NK-92 treated with Interleukin-12 subunit alpha and Interleukin-12 subunit beta, amount 100 ng/mL, for 24 hours (cell line): ENCODE data around the gene ZNF311.
"Not testable (repeated sequence)": the region's sequence is repeated elsewhere in the genome, so short reads cannot be mapped to it uniquely, and the experiment has no call there.

Experiments used
- DNase-seq: peaks from one replicate; lab custom pipeline; 2025; lab: John Stamatoyannopoulos, UW

ZNF311 gene

DNA sequence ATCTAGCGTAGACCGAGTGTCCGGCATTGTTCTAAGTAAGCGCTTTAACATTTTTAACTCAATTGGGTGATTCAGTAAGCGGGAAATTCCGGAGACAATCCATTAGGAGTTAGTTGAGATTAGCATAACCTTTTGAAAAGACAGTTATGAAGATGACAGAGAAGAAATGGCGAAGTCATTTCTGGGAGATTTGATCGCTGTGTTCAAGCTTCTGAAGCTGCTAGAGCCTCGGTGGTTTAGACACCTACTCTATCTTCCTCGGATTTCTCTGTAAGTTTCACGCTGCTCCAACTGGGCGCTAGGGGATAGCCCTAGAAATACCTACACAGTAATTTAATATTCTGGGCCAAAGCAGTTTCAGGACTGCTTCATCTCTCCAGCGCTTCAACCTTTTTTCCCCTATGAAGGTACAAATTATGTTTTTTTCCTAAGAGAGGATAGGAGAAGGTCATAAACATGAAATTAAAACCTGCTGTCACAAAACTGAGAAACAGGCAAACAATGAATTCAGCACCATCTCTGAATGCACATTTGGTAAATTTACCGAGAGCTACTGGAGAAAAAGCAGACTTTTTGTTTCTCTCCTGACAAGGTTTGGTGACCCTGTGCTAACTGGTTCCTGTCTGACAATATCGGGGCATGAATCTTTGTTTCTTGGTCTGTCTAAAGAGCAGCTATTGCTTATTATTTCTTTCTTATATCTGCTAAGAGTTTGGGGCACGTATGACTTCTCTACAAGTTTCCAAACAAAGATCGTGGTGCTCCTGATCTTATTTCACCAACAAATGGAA lies 22.4 kb downstream of the ZNF311 start:
- no peak for DNase-seq

DNA sequence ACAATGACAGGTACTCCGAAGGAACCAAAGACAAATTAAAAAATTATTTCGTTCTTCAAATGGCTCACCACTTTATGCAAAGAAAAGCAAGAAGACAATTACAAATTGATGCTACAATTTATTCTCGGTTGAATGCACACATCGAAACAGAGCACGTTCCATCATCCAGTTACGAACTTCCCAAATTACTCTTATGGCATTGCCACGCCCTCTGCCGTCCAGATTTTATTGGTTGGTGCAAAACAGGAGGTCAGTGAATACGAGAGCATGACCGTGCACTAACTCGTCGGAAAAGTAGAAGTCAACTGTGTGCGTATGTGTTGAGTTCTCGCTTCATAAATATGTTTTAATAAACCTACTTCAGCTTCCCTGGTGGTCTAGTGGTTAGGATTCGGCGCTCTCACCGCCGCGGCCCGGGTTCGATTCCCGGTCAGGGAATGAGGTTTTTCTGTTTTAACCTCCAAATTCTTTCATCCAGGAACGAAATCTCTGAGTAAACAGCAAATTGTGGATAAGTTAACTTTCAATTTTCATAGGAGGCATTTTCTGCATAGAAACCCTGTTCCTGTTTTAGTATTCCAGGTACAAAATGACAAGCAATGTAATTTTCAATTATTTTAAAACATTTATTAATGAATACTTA lies 23.2 kb downstream of the ZNF311 start:
- DNase-seq, result peak; percentile 42

DNA sequence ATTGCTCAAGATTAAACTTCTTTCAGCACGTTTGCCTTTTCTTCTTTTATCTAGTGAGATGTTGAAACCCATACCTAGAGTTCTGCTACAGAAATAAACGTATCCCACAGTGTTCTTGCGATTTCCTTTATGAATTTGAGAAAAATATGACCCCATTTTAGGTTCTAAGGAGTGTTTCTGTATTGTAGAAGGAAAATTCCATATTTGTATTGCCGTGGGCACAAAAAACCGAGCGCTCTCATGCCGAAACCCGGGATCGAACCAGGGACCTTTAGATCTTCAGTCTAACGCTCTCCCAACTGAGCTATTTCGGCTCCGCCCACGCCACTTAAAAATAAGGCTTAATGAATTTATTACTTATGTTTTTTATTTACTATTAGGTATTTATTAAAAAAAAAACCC lies 23.7 kb downstream of the ZNF311 start:
- DNase-seq, result peak; percentile 34

DNA sequence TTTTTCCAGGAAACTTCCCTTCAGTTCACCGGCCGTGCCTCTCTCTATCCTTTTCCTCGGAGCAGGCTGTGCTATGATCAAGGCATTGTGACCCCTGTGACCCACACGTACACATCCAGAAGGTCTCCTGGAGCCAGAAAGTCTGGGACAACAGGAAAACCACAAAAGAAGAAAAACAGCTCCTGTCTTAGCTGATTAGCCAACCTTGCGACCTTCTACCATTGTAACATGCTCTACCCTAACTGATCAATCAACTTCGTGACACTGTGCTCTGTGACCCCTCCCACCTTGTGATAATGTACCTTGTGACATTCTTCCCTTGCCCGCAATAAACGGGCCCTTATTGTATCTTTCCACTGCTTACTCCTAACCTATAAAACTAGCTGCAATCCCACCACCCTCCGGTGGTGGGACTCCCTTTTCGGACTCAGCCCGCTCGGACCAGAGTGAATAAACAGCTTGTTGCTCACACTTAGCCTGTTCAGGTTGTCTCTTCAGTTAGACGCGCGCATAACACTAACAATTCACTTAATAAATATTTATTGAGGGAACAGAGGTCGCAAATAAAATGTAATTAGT lies 24.2 kb downstream of the ZNF311 start:
- peak; percentile 18 for DNase-seq

DNA sequence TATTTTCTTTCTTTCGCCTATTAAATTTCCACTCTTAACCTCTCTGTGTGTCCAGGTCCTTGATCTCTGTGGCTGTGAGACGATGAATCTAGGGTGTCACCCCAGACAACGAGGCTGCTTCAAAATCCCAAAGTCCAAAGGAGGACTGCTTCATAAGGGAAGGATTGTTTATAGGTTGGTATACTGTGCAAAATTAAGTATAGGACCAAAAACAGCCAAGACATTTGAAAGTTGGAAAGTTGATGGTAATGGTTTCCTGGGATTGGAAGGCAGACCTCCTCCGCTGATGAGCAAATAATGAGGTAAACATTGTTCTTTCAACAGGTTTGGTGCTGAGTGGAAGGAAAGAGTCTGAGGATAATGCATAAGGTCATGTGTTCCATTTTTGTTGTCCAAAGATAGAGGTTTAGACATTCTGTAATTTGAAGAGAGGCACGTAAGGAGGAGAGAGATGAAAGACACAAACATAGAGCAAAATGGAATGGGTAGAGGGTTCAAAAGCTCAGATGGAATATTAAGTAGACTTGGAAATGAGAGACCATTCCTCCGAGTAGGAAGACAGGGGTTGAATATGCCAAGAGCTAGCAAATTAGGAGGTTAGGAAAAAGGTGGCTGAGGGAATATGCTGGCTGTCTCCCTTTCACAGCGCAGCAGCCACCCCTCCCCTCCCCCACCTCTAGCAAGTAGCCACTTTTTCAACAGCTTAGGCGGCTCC lies 24.8 kb downstream of the ZNF311 start:
- DNase-seq, result peak; percentile 14

DNA sequence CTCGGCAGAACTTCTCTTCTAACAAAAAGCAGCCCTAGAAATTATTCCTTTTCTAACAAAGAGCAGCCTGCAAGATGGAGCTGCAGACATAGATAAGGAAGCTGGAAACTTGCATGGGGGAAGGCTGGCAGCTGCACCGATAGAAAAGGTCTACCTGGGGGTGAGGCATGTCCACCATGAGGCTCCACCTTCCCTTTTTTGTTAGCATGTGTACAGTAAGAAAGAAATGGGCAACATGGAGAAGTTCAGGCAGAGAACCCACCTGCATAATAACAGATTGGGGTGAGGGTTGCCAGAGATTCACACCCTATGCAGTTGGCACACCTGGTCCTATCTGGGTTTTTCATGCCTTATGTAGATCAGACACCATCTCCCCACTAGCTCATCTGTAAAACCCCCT lies 25.4 kb downstream of the ZNF311 start:
- no peak for DNase-seq

DNA sequence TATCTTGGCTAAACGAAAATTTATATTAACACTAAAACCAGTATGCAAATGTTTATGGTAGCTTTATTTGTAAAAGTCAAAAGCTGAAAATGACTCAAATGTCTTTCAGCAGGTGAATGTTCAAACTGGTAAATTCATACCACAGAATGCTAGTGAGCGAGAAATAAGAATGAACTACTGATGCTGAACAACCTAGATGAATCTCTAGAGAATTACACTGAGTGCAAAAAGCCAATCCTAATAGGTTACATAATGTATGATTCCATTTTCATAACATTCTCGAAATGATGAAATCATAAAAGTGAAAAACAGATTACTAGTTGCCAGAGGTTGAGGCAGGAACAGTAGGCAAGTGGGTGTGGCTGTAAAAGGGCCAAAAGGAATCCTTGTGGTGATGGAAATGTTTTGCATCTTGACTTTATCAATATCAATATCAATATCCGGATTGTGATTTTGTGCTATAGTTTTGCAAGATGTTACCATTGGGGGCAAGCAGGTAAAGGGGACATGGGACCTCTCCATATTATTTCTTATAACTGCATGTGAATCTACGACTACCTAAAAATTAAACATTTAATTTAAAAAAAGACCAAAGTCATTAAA lies 26.1 kb downstream of the ZNF311 start:
- no peak for DNase-seq

DNA sequence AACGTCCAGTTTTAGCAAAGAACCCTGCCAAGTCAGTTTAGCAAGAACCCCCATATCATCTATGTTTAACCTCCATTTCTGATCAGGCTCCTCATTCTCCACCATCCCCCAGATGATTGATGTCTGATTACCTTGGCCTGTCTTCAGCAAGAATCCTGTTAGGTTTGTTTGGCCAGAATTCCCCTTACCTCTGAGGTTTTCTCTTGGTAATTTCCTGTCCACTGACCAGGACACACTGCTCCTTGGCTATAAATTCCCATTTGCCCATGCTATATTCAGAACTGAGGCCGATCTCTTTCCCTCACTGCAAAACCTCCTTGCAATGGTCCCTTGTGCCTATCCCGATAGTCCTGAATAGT lies 27.0 kb downstream of the ZNF311 start:
- no peak for DNase-seq

DNA sequence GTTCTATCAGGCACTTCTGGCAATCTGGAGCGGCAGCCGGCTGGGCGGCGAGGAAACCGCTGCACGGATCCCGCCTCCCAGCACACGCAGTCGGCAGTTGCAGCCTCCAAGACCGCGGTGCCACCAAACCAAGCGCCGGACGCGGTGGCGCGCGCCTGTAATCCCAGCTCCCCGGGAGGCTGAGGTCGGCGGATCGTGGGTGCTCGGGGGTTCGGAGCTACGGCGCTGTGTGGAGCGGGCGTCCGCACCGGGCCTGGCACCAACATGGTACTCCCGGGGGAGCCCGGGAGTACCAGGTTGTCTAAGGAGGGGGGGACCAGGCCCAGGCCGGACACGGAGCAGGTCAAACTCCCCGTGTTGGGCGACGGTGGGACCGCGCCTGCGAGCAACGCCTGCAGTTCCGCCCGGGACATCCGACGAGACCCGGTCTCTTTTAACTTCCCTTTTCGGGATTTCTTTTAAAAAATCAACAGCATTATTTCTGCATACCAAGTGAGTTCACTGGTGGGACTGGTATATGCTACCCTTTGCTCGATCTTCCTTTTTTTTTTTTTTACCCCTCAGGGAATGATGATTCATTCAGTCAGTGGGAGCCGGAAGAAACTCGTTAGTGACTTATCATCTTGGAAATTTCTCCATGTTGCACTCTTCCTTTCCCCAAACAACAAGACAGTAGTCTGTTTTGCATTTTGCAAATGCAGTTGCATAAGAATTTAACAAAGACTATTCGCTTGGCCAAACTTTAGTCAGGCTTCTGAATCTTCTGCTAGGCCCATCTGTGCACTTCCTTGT lies 27.6 kb downstream of the ZNF311 start:
- DNase-seq, result no peak

DNA sequence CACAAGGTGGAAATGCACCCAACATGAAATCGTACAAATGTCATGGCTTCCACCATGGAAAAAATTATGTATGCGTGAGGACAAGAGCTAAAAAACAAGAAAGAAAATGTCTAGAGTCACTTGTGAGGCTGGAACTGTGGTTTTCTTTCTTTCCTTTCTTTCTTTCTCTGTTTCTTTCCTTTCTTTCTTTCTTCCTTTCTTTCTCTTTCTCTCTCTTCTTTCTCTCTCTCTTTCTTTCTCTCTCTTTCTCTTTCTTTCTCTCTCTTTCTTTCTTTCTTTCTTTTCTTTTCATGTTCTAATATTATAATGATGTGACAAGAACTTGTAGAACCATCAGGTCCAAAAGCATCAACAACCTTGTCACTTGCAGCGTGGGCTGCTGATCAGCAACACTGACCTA lies 28.4 kb downstream of the ZNF311 start:
- no peak for DNase-seq

DNA sequence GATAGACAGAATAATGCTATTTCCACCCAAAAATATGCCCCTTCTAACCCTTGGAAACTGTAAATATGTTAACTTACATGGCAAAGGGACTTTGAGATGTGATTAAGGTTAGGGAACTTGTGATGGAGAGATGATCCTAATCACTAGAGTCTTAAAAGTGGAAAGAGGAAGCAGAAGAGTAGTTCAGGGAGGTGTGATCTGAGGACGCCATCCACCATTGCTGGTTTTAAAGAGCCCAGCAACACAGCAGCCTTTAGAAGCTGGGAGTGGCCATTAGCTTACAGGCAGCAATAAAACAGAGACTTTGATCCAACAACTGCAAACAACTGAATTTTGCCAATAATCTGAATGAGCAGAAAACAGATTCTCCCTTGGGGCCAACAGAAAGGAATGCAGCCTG lies 30.6 kb downstream of the ZNF311 start:
- no peak for DNase-seq

DNA sequence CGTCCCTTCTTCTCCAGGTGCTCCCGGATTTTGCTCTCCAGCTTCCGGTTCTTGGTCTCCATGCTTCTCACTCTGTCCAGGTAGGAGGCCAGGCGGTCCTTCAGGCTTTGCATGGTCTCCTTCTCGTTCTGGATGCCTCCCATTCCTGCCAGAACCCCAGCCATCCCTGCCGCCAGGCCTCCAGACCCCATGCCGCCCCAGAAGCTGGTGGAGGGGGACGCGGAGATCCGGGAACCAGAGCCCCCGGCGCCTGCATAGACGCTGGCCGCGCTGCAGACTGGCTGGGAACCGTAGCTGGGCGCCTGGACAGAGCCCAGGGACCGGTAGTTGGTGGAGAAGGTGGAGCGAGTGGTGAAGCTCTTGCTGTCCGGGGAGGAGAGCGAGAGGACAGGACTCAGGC lies 35.1 kb downstream of the ZNF311 start:
- DNase-seq, result not testable (repeated sequence)

DNA sequence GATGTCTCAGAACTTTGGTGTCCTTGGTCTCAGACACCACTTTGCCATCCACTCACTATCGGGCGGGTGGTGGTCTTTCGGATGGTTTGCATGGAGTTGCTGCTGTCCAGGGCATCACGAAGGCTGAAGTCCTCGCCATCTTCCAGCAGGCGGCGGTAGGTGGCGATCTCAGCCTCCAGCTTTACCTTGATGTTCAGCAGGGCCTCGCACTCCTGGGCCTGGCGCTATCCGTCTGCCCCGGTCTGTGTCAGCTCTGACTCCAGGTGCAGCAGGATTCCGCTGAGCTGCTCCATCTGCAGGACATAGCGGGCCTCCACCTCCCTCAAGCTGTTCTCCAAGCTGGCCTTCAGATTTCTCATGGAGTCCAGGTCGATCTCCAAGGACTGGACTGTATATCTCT lies 36.0 kb downstream of the ZNF311 start:
- DNase-seq, result no peak

DNA sequence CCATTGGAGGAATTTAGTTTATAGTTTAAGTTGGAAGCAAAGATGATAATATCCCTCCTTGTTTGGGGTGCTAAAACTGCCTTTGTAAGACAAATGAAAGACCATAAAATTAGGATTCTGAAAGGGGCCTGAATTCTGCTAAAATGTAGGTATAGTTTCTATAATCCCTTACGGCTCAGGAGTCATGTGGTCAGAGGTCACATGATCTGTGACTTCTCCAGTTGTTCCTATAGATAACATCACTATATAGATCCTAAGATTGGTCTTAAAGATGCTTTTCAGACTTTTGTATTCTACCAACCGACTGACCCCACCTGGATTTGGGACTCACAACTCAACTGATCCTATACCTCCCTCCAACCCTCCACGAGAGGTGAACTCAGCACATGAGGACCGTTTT lies 36.6 kb downstream of the ZNF311 start:
- no peak for DNase-seq

DNA sequence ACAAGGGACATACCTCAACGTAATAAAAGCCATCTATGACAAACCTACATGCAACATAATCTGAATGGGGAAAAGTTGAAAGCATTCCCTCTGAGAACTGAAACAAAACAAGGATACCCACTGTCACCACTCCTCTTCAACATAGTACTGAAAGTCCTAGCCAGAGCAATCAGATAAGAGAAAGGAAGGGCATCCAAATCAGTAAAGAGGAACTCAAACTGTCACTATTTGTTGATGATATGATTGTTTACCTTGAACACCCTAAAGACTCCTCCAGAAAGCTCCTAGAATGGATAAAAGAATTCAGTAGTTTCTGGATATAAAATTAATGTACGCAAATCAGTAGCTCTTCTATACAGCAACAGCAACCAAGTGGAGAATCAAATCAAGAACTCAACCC lies 39.4 kb downstream of the ZNF311 start:
- DNase-seq, result no peak

DNA sequence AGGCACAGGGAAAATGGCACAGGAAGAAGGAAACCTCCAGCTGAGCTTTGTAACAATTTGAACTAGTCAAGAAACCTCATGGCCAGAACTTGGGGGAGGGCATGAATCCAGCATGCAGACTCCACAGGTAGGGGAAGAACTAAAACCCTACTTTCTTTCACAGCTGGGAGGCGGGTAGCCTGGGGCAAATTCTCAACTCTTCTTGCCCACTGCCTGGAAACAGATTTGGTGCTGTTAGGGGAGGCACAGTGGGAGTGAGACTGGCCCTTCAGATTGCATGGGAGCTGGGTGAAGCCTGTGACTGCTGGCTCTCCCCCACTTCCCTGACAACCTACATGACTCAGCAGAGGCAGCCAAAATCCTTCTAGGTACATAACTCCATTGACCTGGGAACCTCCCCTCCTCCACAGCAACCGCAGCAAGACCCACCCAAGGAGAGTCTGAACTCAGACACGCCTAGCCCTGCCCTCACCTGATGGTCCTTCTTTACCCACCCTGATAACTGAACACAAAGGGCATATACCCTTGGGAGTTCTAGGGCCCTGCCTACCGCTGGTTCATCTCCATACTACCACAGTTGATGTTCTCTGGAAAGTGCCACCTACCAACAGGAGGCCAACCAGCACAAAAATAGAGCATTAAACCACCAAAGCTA lies 44.1 kb downstream of the ZNF311 start:
- no peak for DNase-seq

DNA sequence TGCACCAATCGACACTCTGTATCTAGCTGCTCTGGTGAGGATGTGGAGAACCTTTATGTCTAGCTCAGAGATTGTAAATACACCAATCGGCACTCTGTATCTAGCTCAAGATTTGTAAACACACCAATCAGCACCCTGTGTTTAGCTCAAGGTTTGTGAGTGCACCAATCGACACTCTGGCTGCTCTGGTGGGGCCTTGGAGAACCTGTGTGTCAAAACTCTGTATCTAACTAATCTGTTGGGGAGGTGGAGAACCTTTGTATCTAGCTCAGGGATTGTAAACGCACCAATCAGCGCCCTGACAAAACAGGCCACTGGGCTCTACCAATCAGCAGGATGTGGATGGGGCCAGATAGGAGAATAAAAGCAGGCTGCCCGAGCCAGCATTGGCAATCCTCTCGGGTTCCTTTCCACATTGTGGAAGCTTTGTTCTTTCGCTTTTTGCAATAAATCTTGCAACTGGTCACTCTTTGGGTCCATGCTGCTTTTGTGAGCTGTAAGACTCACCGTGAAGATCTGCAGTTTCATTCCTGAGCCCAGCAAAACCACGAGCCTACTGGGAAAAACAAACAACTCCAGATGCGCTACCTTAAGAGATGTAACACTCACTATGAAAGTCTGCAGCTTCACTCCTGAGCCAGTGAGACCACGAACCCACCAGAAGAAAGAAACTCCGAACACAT lies 46.4 kb downstream of the ZNF311 start:
- DNase-seq, result not testable (repeated sequence)

DNA sequence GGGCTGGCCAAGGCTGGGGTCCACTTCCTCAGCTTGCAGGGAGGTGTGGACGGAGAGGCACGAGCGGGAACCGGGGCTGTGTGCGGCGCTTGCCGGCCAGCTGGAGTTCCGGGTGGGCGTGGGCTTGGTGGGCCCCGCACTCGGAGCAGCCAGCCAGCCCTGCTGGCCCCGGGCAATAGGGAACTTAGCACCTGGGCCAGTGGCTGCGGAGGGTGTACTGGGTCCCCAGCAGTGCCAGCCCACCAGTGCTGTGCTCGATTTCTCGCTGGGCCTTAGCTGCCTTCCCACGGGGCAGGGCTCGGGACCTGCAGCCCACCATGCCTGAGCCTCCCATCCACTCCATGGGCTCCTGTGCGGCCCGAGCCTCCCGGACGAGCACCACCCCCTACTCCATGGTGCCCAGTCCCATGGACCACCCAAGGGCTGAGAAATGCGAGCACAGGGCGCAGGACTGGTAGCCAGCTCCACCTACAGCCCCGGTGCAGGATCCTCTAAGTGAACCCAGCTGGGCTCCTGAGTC lies 47.3 kb downstream of the ZNF311 start:
- DNase-seq, result not testable (repeated sequence)

DNA sequence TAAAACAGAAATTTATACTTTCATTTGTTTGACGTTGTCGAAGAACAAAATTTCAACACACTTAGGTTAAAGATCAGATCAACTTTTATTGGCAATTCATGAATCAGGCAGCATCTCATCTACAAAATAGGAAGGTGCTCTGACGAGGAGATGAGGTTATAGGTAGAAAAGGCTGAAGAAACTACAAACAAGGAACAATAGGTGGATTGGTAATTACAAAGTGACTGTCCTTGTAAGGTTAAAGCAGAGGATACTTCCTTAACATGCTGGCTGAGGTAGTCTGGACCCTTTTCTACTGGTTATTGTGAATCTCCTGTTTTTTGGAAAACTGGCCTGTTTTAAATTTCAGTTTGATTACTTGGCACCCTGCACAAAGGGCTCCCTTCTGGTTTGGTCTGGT lies 48.8 kb downstream of the ZNF311 start:
- DNase-seq, result no peak

DNA sequence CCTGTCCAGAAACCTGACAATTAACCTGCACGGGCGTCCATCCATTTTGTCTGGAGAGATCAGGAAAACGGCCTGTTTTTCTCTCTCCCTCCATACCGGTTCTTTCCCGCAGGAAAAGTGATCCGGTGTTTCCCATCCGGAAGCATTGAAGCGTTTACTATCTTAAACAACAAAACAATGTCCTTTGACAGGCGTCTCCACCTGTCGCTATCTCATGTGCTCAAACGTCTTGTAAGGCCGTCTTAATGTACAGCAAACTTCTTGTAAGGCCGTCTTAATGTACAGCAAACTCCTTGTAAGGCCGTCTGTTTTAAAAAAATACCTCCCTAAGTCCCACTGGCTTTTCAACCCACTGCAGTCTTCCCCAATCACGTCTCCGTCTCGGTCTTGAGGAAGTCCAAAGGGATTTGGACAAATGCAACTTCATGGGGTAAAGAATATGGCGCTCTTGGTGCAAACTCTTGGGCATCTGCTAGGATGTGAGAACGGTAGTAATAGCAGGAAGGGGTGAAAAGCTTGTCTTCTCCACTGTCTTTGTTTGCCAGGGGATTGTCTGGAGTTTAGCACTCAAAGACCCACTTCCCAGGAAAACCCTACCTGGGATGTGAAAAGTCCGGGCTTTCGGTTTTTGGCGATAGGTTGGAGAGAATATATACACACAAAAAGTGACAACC lies 51.4 kb downstream of the ZNF311 start:
- no peak for DNase-seq
